ENCODE measurements around the gene ODAPH.

- TF ChIP-seq, protein P1, sequence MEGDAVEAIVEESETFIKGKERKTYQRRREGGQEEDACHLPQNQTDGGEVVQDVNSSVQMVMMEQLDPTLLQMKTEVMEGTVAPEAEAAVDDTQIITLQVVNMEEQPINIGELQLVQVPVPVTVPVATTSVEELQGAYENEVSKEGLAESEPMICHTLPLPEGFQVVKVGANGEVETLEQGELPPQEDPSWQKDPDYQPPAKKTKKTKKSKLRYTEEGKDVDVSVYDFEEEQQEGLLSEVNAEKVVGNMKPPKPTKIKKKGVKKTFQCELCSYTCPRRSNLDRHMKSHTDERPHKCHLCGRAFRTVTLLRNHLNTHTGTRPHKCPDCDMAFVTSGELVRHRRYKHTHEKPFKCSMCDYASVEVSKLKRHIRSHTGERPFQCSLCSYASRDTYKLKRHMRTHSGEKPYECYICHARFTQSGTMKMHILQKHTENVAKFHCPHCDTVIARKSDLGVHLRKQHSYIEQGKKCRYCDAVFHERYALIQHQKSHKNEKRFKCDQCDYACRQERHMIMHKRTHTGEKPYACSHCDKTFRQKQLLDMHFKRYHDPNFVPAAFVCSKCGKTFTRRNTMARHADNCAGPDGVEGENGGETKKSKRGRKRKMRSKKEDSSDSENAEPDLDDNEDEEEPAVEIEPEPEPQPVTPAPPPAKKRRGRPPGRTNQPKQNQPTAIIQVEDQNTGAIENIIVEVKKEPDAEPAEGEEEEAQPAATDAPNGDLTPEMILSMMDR (IDR thresholded peaks at IDR 0.05; ENCODE audit: low read depth, low read length, poor library complexity, severe bottlenecking) = no peak
- TF ChIP-seq EZH2phosphoT487 (IDR thresholded peaks at IDR 0.05; ENCODE audit: borderline replicate concordance, low read length) = no peak
Measured at GRCh38 chr4:75561789-75562188, 5.9 kb downstream of the ODAPH start.

Data from DOHH2 (cell line).